Fibroblast of skin of scalp (primary cell): Measurements from ENCODE around the gene UBL5.

Experiments
- DNase-seq: peaks from one replicate; pipeline ENCODE4 v3.0.0-alpha.2; 2013

The UBL5 gene

GRCh38 chr19:9856609-9857008, 28.9 kb downstream of the UBL5 start:
- no peak for DNase-seq

GRCh38 chr19:9857076-9857721, 29.5 kb downstream of the UBL5 start:
- DNase-seq = no peak

- no peak for DNase-seq
Measured at GRCh38 chr19:9857920-9858746, 30.4 kb downstream of the UBL5 start.

GRCh38 chr19:9858766-9859165, 31.0 kb downstream of the UBL5 start:
- no peak for DNase-seq

DNA sequence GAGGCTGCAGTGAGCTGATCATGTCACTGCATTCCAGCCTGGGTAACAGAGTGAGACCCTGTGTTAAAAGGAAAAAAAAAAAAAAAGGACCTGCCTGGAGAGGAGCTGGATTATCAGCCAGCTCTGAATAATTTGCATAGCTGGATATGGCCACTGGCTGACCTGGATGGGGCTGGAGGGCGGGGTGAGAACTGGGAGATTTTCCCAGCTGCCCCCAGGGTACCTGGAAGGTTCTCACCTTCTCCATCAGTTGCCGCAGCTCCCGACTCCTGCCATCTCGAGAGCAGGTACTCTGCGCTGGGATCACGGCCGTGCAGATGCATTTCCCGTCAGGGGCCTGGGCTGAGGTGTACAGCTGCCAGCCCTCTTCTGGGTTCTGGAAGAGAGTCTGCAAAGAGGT, 32.7 kb downstream of the UBL5 start:
- DNase-seq = no peak

DNA sequence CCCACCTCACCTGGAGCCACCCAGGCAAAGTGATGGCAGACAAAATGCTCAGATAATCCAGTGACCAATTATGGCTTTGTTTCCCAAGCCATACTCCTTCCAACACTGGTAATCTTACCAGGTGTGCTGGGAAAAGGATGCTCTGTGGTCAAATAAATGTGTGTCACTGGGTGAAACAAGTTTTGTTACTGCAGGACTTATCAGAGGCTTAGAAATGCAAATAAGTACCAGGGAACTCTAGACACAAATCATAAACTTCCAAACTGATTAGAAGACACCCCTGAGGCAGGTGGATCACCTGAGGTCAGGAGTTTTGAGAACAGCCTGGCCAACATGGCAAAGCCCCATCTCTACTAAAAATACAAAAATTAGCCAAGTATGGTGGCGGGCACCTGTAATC, 33.8 kb downstream of the UBL5 start:
- no peak for DNase-seq

GRCh38 chr19:9862938-9863337, 35.2 kb downstream of the UBL5 start:
- DNase-seq = no peak

DNA sequence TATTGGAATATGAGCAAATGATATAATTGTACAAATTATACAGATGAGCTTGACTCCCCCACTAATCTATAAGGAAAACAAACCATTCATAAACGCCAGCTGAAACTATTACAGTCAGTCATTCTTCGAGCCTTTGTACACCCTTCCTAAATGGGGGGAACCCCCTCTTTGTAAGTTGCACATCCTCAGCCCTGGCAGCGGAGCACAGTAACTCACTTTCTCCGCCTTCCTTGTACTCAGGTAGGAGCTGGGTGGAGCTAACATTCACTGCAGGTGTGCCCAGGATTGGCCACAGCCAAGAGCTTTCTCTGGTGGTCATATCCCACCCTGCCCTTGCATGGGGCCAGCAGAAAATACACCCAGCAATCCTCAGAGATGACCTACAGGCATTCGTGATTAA, 36.0 kb downstream of the UBL5 start:
- no peak for DNase-seq

GRCh38 chr19:9865732-9866501, 38.2 kb downstream of the UBL5 start:
- no peak for DNase-seq

DNA sequence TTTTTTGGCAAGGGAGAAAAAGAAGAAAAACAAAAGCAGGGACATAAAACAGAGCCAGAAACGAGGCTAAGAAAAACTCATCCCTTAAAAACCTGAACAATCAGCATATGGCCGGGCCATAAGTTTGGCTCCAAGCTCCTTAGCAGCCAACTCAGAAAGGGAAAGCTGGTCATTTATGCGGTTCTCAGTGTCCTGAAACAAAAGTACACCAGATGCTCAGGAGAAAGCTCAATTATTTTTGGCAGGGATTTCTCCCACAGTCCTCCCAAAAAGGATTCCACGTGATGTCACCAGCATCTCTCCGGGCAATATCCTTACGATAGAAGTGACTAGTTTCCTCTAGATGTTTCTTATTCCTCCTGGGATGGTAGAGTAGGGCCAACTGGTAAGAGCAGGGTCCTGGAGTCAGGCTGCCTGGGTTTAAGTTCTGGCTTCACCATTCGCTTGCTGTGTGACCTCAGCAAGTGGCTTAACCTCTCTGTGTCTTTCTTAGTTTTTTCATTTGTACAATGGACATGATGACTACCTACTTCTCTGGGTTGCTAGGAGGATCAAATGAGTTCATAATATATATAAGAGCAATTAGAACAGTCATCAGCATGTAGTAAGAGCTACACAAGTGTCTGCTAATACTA, 41.4 kb downstream of the UBL5 start:
- DNase-seq = no peak

DNA sequence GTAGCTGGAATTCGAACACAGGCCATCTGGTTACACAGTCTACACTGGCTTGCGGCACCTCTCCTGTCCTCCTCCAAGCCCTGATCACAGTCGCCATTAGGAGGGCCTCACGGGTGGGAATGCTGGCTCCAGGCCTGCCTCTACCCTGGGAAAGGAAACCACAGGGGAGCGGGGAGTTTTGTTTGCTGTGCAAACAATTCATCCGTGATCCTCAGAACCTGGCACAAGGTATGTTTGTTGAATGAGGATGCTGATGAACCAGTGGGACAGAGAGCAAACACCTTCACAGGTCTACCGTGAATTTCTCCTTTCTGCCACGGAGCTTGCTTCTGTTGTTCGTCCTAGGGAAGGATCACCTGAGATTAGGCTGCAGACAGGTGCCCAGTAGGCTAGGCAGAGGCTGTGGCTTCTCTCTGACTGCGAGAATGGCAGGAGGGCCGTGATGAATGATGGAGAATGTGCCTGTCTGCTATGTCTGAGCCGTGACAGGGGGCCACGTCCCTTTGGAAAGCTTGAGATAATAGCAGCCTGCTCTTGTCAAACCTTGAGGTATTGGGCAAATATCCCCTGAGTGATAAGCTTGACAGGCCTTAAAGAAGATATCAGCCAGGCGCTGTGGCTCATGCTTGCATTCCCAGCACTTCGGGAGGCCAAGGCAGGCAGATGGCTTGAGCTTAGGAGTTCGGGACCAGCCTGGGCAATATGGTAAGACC, 44.1 kb downstream of the UBL5 start:
- no peak for DNase-seq

GRCh38 chr19:9872618-9873242, 45.0 kb downstream of the UBL5 start:
- DNase-seq = no peak

GRCh38 chr19:9875031-9875627, 47.4 kb downstream of the UBL5 start:
- DNase-seq = no peak

GRCh38 chr19:9875796-9876195, 48.1 kb downstream of the UBL5 start:
- DNase-seq = no peak

DNA sequence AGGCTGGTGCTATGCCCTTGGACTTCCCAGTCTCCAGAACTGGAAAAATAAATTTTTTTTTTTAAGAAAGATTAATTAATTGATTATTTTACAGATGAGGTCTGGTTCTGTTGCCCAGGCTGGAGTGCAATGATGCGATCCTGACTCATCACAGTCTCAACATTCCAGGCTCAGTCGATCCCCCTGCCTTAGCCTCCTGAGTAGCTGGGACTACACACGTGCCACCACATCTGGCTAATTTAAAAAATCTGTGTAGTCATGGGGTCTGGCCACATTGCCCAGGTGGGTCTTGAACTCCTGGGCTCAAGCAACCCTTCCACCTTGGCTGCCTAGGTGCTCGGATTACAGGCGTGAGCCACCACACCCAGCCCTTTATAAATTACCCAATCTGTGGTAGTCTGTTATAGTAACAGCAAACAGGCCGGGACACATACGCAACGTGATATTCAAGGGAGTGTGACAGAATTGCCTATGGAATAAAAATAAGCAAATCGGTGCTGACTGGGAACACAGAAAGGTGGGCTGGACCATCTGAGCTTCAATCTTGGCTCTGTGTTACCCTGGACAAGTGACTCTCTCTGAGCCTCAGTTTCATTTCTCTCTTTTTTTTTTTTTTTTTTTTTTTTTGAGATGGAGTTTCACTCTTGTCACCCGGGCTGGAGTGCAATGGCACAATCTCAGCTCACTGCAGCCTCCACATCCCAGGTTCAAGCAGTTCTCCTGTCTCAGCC, 50.2 kb downstream of the UBL5 start:
- DNase-seq = peak; percentile 80

DNA sequence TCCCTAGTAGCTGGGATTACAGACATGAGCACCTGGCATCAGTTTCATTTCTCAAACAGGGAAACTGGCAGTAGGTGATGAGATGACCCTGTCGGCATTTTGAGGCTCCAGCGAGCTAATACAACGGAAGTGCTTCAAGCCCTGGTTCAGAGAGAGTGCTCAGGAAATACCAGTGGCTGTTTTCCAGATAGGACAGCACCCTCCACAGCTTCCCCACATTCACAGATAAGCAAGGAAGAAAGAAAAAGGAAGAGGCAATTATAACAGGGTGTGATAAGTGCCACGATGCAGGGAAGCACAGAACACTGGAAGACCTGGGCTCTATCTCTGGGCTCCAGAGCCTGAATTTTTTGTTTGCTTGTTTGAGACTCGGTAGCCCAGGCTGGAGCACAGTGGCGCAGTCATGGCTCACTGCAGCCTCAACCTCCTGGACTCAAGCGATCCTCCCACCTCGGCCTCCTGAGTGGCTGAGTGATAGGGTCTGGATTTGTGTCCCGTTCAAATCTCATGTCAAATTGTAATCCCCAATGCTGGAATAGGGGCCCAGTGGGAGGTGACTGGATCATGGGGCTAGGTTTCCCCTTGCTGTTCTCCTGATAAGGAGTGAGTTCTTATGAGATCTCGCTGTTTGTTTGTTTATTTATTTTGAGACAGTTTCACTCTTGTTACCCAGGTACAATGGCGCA, 50.9 kb downstream of the UBL5 start:
- DNase-seq = peak; percentile 24
